Measurements from ENCODE around the gene CDK17.
"Not testable (repeated sequence)": the region's sequence is repeated elsewhere in the genome, so short reads cannot be mapped to it uniquely, and the experiment has no call there.

Gene CDK17

DNA sequence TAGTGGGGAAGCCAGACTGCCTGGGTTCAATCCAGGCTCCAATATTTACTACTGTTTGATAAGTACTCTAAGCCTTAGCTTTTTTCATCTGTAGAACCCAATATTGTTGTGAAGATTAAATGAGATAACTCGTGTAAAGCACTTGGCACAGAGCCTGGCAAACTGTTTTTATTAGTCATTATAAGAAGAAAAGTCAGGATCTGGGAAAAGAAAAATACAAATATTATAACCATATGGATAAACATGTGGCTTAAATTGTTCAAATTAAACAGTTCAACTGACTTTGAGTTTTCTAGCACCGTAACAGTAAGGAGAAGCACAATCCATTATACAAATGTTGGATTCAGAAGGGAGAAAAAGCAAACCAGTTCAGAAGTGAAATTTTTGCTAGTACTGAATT, 22.0 kb upstream of the CDK17 start:
- Histone ChIP-seq H3K27ac (ENCODE audit: low read depth, low read length) (no peak overlapping the region), H3K27me3 (ENCODE audit: insufficient read depth, low read length, poor library complexity) (no peaks in the 10 kb centered on the region), H3K79me1 (ENCODE audit: low read length) (no peaks in the 10 kb centered on the region), H3K4me3 (ENCODE audit: low read length) (no peak overlapping the region), H3K4me1 (ENCODE audit: control insufficient read depth, low read depth, low read length) (no peaks in the 10 kb centered on the region), H3K4ac (ENCODE audit: low read depth, low read length) (no peak overlapping the region), H4K8ac (ENCODE audit: low read depth, low read length) (no peak overlapping the region), H3K4me2 (ENCODE audit: low read length) (no peak overlapping the region), H3K23ac (ENCODE audit: low read length) (no peak overlapping the region), H2BK5ac (ENCODE audit: low read length) (no peak overlapping the region), H3K79me2 (ENCODE audit: control insufficient read depth, insufficient read depth, low read length) (no peaks in the 10 kb centered on the region), H2BK120ac (ENCODE audit: low read depth, low read length) (no peak overlapping the region), H3K36me3 (ENCODE audit: control insufficient read depth, insufficient read depth, low read length) (no peaks in the 10 kb centered on the region), H4K5ac (ENCODE audit: low read length) (no peak overlapping the region), H2BK15ac (replicated peaks; ENCODE audit: low read depth) (no peak overlapping the region), H3K9ac (ENCODE audit: low read length) (no peak overlapping the region), H3K56ac (ENCODE audit: low read length) (no peak overlapping the region), H3K18ac (ENCODE audit: low read length) (no peak overlapping the region), H2AK5ac (ENCODE audit: low read length) (no peak overlapping the region)
- no CpG with 5 or more reads among the region's 2 CpGs for WGBS (ENCODE audit: extremely low coverage, insufficient coverage, low lambda C conversion rate)
- DNase-seq, result no peak

DNA sequence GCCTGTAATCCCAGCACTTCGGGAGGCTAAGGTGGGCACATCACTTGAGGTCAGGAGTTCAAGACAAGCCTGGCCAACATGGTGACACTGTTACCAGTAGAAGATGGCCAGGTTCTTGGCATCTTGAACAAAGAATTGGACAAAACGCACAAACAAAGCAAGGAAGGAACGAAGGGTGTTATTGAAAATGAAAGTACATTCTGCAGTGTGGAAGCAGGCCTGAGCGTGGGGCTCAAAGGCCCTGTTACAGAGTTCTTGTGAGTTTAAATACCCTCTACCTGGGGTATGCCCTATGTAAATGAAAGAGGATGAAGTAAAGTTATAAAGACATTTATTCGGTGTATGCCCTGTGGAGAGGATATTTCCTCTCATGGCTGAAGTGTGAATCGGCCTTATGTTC, 20.8 kb upstream of the CDK17 start:
- Histone ChIP-seq H3K9ac (ENCODE audit: low read length) (no peak overlapping the region), H3K56ac (ENCODE audit: low read length) (no peak overlapping the region), H3K27ac (ENCODE audit: low read depth, low read length) (no peak overlapping the region), H3K36me3 (ENCODE audit: control insufficient read depth, insufficient read depth, low read length) (no peaks in the 10 kb centered on the region), H4K8ac (ENCODE audit: low read depth, low read length) (no peak overlapping the region), H3K4ac (ENCODE audit: low read depth, low read length) (no peak overlapping the region), H2BK5ac (ENCODE audit: low read length) (no peak overlapping the region), H3K4me3 (ENCODE audit: low read length) (no peak overlapping the region), H3K79me1 (ENCODE audit: low read length) (no peaks in the 10 kb centered on the region), H3K23ac (ENCODE audit: low read length) (no peak overlapping the region), H3K18ac (ENCODE audit: low read length) (no peak overlapping the region), H2BK15ac (replicated peaks; ENCODE audit: low read depth) (no peak overlapping the region), H3K79me2 (ENCODE audit: control insufficient read depth, insufficient read depth, low read length) (no peaks in the 10 kb centered on the region), H2BK120ac (ENCODE audit: low read depth, low read length) (no peak overlapping the region), H3K27me3 (ENCODE audit: insufficient read depth, low read length, poor library complexity) (no peaks in the 10 kb centered on the region), H3K4me1 (ENCODE audit: control insufficient read depth, low read depth, low read length) (no peaks in the 10 kb centered on the region), H4K5ac (ENCODE audit: low read length) (no peak overlapping the region), H3K4me2 (ENCODE audit: low read length) (no peak overlapping the region), H2AK5ac (ENCODE audit: low read length) (no peak overlapping the region)
- DNase-seq, result no peak
- WGBS (ENCODE audit: extremely low coverage, insufficient coverage, low lambda C conversion rate), result no CpG with 5 or more reads among the region's 6 CpGs

GRCh38 chr12:96420277-96420835, 20.1 kb upstream of the CDK17 start:
- H2BK15ac ChIP-seq (replicated peaks; ENCODE audit: low read depth), result no peak overlapping the region
- no peak overlapping the region for H3K23ac ChIP-seq (ENCODE audit: low read length)
- H3K4me3 ChIP-seq (ENCODE audit: low read length), result no peak overlapping the region
- no peak overlapping the region for H3K18ac ChIP-seq (ENCODE audit: low read length)
- H3K36me3 ChIP-seq (ENCODE audit: control insufficient read depth, insufficient read depth, low read length), result no peaks in the 10 kb centered on the region
- H4K8ac ChIP-seq (ENCODE audit: low read depth, low read length), result no peak overlapping the region
- no peak overlapping the region for H3K9ac ChIP-seq (ENCODE audit: low read length)
- no peaks in the 10 kb centered on the region for H3K27me3 ChIP-seq (ENCODE audit: insufficient read depth, low read length, poor library complexity)
- H2BK120ac ChIP-seq (ENCODE audit: low read depth, low read length), result no peak overlapping the region
- WGBS (ENCODE audit: extremely low coverage, insufficient coverage, low lambda C conversion rate), result no CpG with 5 or more reads among the region's 7 CpGs
- DNase-seq, result no peak
- H3K27ac ChIP-seq (ENCODE audit: low read depth, low read length), result no peak overlapping the region
- H4K5ac ChIP-seq (ENCODE audit: low read length), result no peak overlapping the region
- H3K79me2 ChIP-seq (ENCODE audit: control insufficient read depth, insufficient read depth, low read length), result no peaks in the 10 kb centered on the region
- H3K56ac ChIP-seq (ENCODE audit: low read length), result no peak overlapping the region
- H2BK5ac ChIP-seq (ENCODE audit: low read length), result no peak overlapping the region
- no peak overlapping the region for H2AK5ac ChIP-seq (ENCODE audit: low read length)
- no peaks in the 10 kb centered on the region for H3K79me1 ChIP-seq (ENCODE audit: low read length)
- H3K4ac ChIP-seq (ENCODE audit: low read depth, low read length), result no peak overlapping the region
- H3K4me2 ChIP-seq (ENCODE audit: low read length), result no peak overlapping the region
- H3K4me1 ChIP-seq (ENCODE audit: control insufficient read depth, low read depth, low read length), result no peaks in the 10 kb centered on the region

DNA sequence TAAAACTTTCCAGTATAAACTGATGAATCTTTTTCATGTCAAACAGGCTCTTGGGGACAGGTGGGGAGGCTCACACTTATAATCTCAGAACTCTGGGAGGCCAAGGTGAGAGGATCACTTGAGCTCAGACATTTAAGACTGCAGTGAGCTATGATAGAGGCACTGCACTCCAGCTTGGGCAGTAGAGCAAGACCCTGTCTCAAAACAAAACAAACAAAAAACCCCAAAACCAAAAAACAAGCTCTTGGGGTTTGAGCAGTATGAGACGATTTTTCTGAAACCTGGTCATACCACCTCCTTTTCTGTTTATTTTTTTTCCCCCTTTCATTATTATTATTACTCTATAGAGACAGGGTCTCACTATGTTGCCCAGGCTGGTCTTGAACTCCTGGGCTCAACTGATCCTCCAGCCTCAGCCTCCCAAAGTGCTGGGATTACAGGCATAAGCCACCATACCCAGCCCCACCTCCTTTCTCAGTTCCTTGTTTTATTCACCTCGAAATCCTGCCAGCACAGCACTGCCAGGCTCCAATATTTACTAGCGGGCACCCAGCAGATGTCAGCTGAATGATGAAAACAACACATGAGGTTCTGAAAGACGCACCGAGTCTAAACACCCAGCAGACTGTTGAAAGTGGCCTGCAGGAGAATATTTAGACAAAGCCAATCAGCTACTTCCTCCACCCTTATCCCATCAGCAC, 19.5 kb upstream of the CDK17 start:
- WGBS (ENCODE audit: extremely low coverage, insufficient coverage, low lambda C conversion rate), result no CpG with 5 or more reads among the region's 5 CpGs
- Histone ChIP-seq H3K56ac (ENCODE audit: low read length) (no peak overlapping the region), H3K4ac (ENCODE audit: low read depth, low read length) (no peak overlapping the region)

DNA sequence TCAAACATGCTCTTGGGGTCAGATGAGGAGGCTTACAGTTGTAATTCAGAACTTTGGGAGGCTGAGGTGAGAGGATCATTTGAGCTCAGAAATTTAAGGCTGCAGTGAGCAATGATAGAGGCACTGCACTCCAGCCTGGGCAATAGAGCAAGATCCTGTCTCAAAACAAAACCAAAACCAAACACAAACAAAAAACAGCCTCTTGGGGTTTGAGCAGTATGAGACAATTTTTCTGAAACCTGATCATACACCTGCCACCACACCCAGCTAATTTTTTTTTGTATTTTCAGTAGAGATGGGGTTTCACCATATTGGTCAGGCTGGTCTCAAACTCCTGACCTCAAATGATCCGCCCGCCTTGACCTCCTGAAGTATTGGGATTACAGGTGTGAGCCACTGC, 17.4 kb upstream of the CDK17 start:
- H2BK5ac ChIP-seq (ENCODE audit: low read length); H3K4ac ChIP-seq (ENCODE audit: low read depth, low read length); H3K79me2 ChIP-seq (ENCODE audit: control insufficient read depth, insufficient read depth, low read length); H4K8ac ChIP-seq (ENCODE audit: low read depth, low read length); H3K9ac ChIP-seq (ENCODE audit: low read length); H2BK15ac ChIP-seq (replicated peaks; ENCODE audit: low read depth); H3K27me3 ChIP-seq (ENCODE audit: insufficient read depth, low read length, poor library complexity); H3K79me1 ChIP-seq (ENCODE audit: low read length); H3K36me3 ChIP-seq (ENCODE audit: control insufficient read depth, insufficient read depth, low read length); H3K23ac ChIP-seq (ENCODE audit: low read length); H3K18ac ChIP-seq (ENCODE audit: low read length); DNase-seq; H4K5ac ChIP-seq (ENCODE audit: low read length); H3K4me1 ChIP-seq (ENCODE audit: control insufficient read depth, low read depth, low read length); H3K4me2 ChIP-seq (ENCODE audit: low read length); H2BK120ac ChIP-seq (ENCODE audit: low read depth, low read length); H3K27ac ChIP-seq (ENCODE audit: low read depth, low read length); H3K56ac ChIP-seq (ENCODE audit: low read length); H2AK5ac ChIP-seq (ENCODE audit: low read length); H3K4me3 ChIP-seq (ENCODE audit: low read length): not testable (repeated sequence)
- WGBS (ENCODE audit: extremely low coverage, insufficient coverage, low lambda C conversion rate), result no CpG with 5 or more reads among the region's 2 CpGs

More for the DNA sequence above, 19.5 kb upstream of the CDK17 start:
- Histone ChIP-seq H3K27me3 (ENCODE audit: insufficient read depth, low read length, poor library complexity) (no peaks in the 10 kb centered on the region), H3K27ac (ENCODE audit: low read depth, low read length) (no peak overlapping the region), H3K36me3 (ENCODE audit: control insufficient read depth, insufficient read depth, low read length) (no peaks in the 10 kb centered on the region), H2BK120ac (ENCODE audit: low read depth, low read length) (no peak overlapping the region), H3K4me2 (ENCODE audit: low read length) (no peak overlapping the region), H3K79me1 (ENCODE audit: low read length) (no peaks in the 10 kb centered on the region), H3K4me1 (ENCODE audit: control insufficient read depth, low read depth, low read length) (no peaks in the 10 kb centered on the region), H2BK15ac (replicated peaks; ENCODE audit: low read depth) (no peak overlapping the region), H2BK5ac (ENCODE audit: low read length) (no peak overlapping the region), H3K4me3 (ENCODE audit: low read length) (no peak overlapping the region), H4K8ac (ENCODE audit: low read depth, low read length) (no peak overlapping the region), H4K5ac (ENCODE audit: low read length) (no peak overlapping the region), H3K23ac (ENCODE audit: low read length) (no peak overlapping the region), H3K79me2 (ENCODE audit: control insufficient read depth, insufficient read depth, low read length) (no peaks in the 10 kb centered on the region), H2AK5ac (ENCODE audit: low read length) (no peak overlapping the region), H3K18ac (ENCODE audit: low read length) (no peak overlapping the region), H3K9ac (ENCODE audit: low read length) (no peak overlapping the region)
- no peak for DNase-seq

Measured in mesendoderm (in vitro differentiated cells).